ENCODE results near the gene DGKD.

The DGKD gene

GRCh38 chr2:233501198-233502076 is 147.1 kb downstream of the DGKD start:
- DNase-seq (ENCODE audit: low read depth in 2 of 2) = no peak

DNA sequence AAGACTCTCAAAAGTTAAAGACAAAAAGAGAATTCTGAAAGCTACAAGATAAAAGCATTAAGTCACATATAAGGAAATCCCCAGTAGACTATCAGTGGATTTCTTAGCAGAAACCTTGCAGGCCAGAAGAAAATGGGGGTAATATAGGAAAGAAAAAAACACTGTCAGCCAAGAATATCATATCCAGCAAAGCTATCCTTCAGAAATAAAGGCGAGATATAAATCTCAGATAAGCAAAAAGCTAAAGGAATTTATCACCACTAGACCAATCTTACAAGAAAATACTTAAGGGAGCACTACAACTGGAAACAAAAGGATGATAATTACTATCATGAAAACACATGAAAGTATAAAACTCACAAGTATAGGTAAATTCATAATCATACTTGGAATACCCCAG is 149.2 kb downstream of the DGKD start:
- no peak for DNase-seq (ENCODE audit: low read depth in 2 of 2)

GRCh38 chr2:233503947-233504637 is 149.8 kb downstream of the DGKD start:
- DNase-seq (ENCODE audit: low read depth in 2 of 2) = no peak

- no peak for DNase-seq (ENCODE audit: low read depth in 2 of 2)
Measured at GRCh38 chr2:233513953-233514655, 159.8 kb downstream of the DGKD start.

DNA sequence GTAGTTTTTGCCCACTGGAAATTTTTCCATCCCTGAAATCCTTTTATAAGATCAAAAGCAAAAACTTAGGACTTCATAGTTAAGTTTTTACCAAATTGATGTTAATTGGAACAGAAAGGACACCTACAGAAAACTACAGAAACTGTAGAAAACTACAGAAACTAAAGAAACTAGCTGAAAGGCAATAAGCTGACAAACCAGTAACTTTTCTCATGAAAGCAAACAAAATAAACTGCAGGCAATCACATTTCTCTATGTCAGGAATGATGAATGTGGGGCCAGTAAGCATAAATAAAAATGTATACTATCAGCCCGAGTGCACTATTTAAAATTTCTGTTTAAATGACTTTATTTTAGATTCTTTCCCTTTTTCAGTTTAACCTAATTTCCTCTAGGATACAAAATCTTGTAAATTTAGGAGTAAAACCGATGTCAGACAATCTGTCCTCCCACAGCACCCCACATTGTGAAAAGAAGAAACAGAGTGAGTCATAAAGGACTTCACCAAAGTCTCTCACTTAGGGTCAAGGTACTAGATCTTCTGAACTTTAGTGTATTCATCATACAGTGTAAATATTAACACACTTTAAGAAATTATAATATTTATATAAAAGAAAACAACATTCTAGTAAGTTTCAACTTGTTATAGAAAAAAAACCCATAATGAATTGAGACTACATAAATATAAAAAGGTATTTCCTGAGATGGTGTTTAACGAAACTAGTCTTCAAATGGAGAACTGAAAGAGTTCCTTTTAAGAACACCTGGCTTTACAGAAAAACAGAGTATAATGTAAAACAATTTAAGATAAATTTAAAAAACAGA is 165.7 kb downstream of the DGKD start:
- no peak for DNase-seq (ENCODE audit: low read depth in 2 of 2)
